ENCODE measurements around the gene PLXDC2. TPM values are rescaled to one million over a fixed set of nuclear protein-coding genes. Genes with fewer than 3 reads are reported as not detected.

PLXDC2 gene
- total RNA-seq, 1 donor = 3.2 TPM

DNA sequence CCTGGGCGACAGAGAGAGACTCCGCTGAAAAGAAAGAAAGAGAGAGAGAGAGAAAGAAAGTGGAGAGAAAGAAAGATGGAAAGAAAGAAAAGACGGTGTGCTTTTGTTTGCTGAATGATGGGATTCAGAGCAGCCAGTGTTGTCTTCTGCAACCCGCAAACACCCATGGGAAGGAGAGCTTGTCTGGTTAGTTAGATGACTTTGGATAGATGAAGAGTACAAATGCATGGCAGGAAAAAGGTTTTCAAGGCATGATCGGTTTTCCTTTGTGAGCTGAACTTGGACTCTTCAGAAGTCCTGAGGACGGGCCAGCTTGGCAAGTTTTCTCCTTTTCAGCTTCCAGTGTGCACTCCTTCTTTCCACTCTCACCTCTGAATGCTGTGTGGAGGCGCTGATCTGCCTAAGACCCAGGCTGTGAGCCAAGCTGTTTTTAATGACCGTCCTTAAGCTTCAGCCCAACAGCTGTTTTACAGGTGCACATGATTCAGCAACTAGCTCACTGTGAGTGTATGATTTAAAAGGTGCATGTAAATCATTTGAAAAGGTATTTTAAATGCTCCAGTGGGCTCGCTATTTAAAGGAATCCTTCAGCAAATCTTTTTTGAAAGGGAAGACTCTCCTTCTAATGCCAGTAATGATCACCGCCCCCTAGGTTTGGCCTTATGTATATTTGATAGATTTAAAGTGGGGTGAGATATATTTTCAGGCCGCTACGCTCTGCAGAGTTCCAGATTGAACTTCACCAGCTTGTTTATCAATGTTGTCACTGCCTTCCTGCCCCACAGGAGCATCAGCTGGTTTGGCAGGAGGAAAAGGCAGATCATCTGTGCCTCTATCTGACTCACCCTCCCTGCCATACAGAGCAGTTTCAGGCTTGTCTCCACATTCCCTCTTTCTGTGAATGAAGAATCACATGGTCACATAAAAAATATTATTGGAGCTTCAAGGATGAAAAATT is 115.0 kb downstream of the PLXDC2 start:
- DNase-seq (ENCODE audit: low read depth) = peak; percentile 25
- TF ChIP-seq CTCF (IDR thresholded peaks at IDR 0.05; ENCODE audit: insufficient read depth, low read length) = no peak
- H3K4me3 ChIP-seq (ENCODE audit: low read depth, low read length) = no peak overlapping the region

DNA sequence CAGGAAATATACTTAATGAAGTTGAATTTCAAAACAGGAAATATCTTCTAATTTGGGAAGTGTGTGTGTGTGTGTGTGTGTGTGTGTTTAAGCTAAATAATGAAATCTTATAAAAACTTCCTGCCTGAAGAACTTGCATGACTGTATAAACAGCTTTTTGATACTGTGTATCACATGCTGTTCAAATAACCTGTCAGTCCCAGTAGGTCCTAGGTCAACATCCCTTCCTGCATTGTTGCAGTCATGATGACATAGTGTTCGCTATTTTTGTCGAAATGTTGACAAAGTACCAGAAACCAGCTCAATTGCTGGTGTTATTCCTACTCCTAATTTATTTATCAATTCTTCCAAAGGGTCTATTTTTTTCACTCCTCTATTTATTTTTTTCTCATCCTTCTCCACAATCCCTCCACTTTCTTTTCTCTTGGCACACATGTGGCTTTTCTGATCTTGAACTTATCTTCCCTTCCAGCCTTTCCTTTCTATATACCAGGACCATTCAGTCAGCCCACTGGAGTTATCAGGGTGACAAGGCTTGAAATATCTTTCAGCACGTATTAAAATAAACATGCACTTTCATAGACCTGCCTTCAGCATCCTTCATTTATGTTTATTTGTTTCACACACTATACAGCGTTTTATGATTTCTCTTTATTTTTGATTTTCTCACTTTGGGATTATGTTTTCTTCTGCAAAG is 115.8 kb downstream of the PLXDC2 start:
- TF ChIP-seq CTCF (IDR thresholded peaks at IDR 0.05; ENCODE audit: insufficient read depth, low read length) = no peak
- no peak for DNase-seq (ENCODE audit: low read depth)
- no peak overlapping the region for H3K4me3 ChIP-seq (ENCODE audit: low read depth, low read length)

DNA sequence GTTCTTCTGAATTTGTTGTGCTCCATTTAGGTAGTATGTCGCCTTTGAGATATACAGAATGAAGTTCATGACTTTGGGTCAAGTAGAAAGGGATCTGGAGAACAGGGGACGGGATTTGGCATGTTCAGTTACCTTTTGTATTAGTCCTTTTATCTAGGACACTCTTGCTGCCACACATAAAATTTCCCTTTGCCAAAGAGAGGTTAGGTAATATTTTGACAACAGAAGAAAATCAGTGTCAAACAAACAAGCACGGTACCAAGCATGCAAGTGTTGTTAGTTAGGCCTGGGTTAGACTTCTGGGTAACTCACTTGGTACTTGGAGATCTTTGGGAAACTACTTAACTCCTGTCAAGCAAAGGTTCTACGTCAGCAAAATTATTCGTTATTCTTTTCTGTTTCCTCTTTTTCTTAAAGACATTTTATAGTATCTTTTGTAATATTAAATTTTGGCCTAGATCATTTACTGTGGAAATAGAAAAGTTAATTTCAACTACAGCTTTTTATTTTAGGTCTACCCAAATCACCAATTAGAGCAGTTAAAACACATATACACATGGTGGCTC is 116.7 kb downstream of the PLXDC2 start:
- no peak for DNase-seq (ENCODE audit: low read depth)
- no peak for TF ChIP-seq CTCF (IDR thresholded peaks at IDR 0.05; ENCODE audit: insufficient read depth, low read length)
- H3K4me3 ChIP-seq (ENCODE audit: low read depth, low read length) = no peak overlapping the region

GRCh38 chr10:19933772-19934171 is 117.5 kb downstream of the PLXDC2 start:
- no peak overlapping the region for H3K4me3 ChIP-seq (ENCODE audit: low read depth, low read length)
- no peak for DNase-seq (ENCODE audit: low read depth)
- TF ChIP-seq CTCF (IDR thresholded peaks at IDR 0.05; ENCODE audit: insufficient read depth, low read length) = no peak

GRCh38 chr10:19935176-19935575 is 118.9 kb downstream of the PLXDC2 start:
- DNase-seq (ENCODE audit: low read depth) = no peak
- no peak overlapping the region for H3K4me3 ChIP-seq (ENCODE audit: low read depth, low read length)
- no peak for TF ChIP-seq CTCF (IDR thresholded peaks at IDR 0.05; ENCODE audit: insufficient read depth, low read length)

- no peak for DNase-seq (ENCODE audit: low read depth)
- no peak overlapping the region for H3K4me3 ChIP-seq (ENCODE audit: low read depth, low read length)
Measured at GRCh38 chr10:19936289-19936688, 120.1 kb downstream of the PLXDC2 start.

More at GRCh38 chr10:19936289-19936688, 120.1 kb downstream of the PLXDC2 start:
- TF ChIP-seq CTCF (IDR thresholded peaks at IDR 0.05; ENCODE audit: insufficient read depth, low read length) = no peak

Data from fibroblast of the aortic adventitia (primary cell).